Heart right ventricle (tissue), 16 donors: ENCODE results near the gene SLC35G4. TPM values are rescaled to one million over a fixed set of nuclear protein-coding genes. Genes with fewer than 3 reads are reported as not detected.

Experiments used
- ATAC-seq, 8 donors: fragments of 200-7000 bp; cut with Tn5 transposase; one replicate each; pipeline ENCODE4 v1.9.1; 2020; ENCODE audit warnings: mild to moderate bottlenecking in 8 of 8, moderate library complexity in 8 of 8, moderate number of reproducible peaks in 1 of 8
- DNase-seq, 2 donors: peaks; one replicate each; pipeline ENCODE4 v3.0.0-alpha.2; 2020
- H3K27ac ChIP-seq, 10 donors: fragments of 200-600 bp; sonication (generic) in 2 of 10; one replicate each; pipeline versions ENCODE4 v1.5.0 to v1.8.0; 2020 to 2022; ENCODE audit warnings: mild to moderate bottlenecking in 3 of 10
- H3K27me3 ChIP-seq, 7 donors: fragments of 200-600 bp; one replicate each; pipeline ENCODE4 v1.8.0; 2021 to 2022; ENCODE audit warnings: mild to moderate bottlenecking in 2 of 7
- H3K36me3 ChIP-seq, 9 donors: fragments of 200-600 bp; sonication (generic) in 1 of 9; one replicate each; pipeline versions ENCODE4 v1.5.0 to v1.8.0; 2020 to 2022; ENCODE audit warnings: mild to moderate bottlenecking in 2 of 9
- H3K4me1 ChIP-seq, 9 donors: fragments of 200-600 bp; sonication (generic) in 1 of 9; one replicate each; pipeline versions ENCODE4 v1.5.0 to v1.8.0; 2020 to 2022; ENCODE audit warnings: mild to moderate bottlenecking in 4 of 9
- H3K4me3 ChIP-seq, 10 donors: fragments of 200-600 bp; sonication (generic) in 2 of 10; one replicate each; pipeline versions ENCODE4 v1.5.0 to v1.8.0; 2020 to 2022; ENCODE audit warnings: mild to moderate bottlenecking in 7 of 10, moderate library complexity in 2 of 10
- H3K9me3 ChIP-seq, 11 donors: fragments of 200-600 bp in 10 of 11; sonication (generic) in 2 of 11; one replicate each; pipeline versions ENCODE4 v1.5.0 to v1.8.0; 2013 to 2022; ENCODE audit warnings: mild to moderate bottlenecking in 2 of 11, control low read depth in 1 of 11, moderate library complexity in 1 of 11
- CTCF ChIP-seq, 9 donors: fragments of 200-600 bp; sonication (generic) in 2 of 9; IDR thresholded peaks; one replicate each; pipeline versions ENCODE4 v1.5.0 to v1.8.0; 2021 to 2022; ENCODE audit warnings: antibody characterized with exemption in 9 of 9, mild to moderate bottlenecking in 5 of 9, moderate library complexity in 1 of 9
- WGBS, 2 donors: extraction: QIAGEN DNeasy Blood & Tissue Kit; methylation state at CpG; one replicate each; pipeline ENCODE4 v1.1.7; 2013; ENCODE audit warnings: inconsistent platforms in 1 of 2; 5-methylcytosine and 5-hydroxymethylcytosine counted together
- intact Hi-C, 10 donors: fragments of 100-400 bp; cut with DNase I; formaldehyde crosslinking; loops; one replicate each; pipeline versions ENCODE4 v1.11.1 to v1.14.2; 2022
- polyA plus RNA-seq, 2 donors: library from polyadenylated mRNA; stranded (reverse); fragments of 200-250 nt; gene quantifications; one replicate each; pipeline ENCODE4 v1.2.3, GENCODE V29; 2013
- total RNA-seq, 10 donors: library from RNA; stranded (reverse); fragmentation: NEBNext Ultra II Directional in 3 of 10; extraction: Animal tissue kit (Norgen Biotek cat#: 25700) in 3 of 10; gene quantifications; one replicate each; pipeline versions ENCODE4 v1.2.1 to v1.2.4, GENCODE V29; 2021 to 2023
- donor health status: Arrhythmogenic right ventricular cardiomyopathy.
- donor health status: ischemic (EF 13 %, LVEDD 7.1; RV severe dilation, severe dysfunction).
- donor health status: healthy with polysubstance abuse.
- donor health status: DM: no; HTN: yes; CAD: no.
- donor health status: DM: no; HTN: no; CAD: no.
- donor health status: ischemic (EF 25% LVEDD 6.9; RV normal size, moderate dysfunction).
- donor health status: ischemic (EF 25% LVEDD 5.7; RV mildly dilated, moderate dysfunction).
- donor health status: healthy.
- donor health status: DM: yes; HTN: yes; CAD: no.
- donor health status: Ischemic cardiomyopathy.
- donor health status: ischemic (EF 35%, LVEDD 5.7; RV mildly dilated, moderate dysfunction).
- donor health status: nonischemic (EF 11% LVEDD 7.7; RV severe dilation, severe dysfunction).
- donor health status: DM: yes; HTN: yes; CAD: no.
- donor health status: PGD.
- donor health status: ischemic (EF 29% LVEDD 5.4; RV normal size, mild dysfunction).
- donor health status: nonischemic (EF 23%, LVEDD 6.1; RV moderate dilation, normal function).

Gene SLC35G4
- total and polyA plus RNA-seq, 12 donors = not detected

GRCh38 chr18:11585596-11585995 lies 23.8 kb upstream of the SLC35G4 start:
- intact Hi-C loops = no loop called here
- Histone ChIP-seq H3K27me3 (peaks cover 0 to 10% (median 0%) of the 10 kb centered on the region in 7 donors), H3K4me3 (no peak overlapping the region), H3K36me3 (no peaks in the 10 kb centered on the region), H3K27ac (no peak overlapping the region), H3K4me1 (no peaks in the 10 kb centered on the region), H3K9me3 (no peaks in the 10 kb centered on the region)
- 65 to 67% methylated on average over 7 of the region's 7 CpGs for WGBS, 2 donors
- ATAC-seq (no peak), DNase-seq (no peak)
- no peak for TF ChIP-seq CTCF (IDR thresholded peaks at IDR 0.05)

- WGBS, 2 donors = 94 to 95% methylated on average over 3 of the region's 3 CpGs
- Histone ChIP-seq H3K4me1 (no peaks in the 10 kb centered on the region), H3K27me3 (peaks cover 0 to 15% (median 0%) of the 10 kb centered on the region in 7 donors), H3K36me3 (no peaks in the 10 kb centered on the region), H3K4me3 (no peak overlapping the region), H3K27ac (no peak overlapping the region), H3K9me3 (no peaks in the 10 kb centered on the region)
- intact Hi-C loops = no loop called here
- ATAC-seq (no peak), DNase-seq (no peak)
- no peak for TF ChIP-seq CTCF (IDR thresholded peaks at IDR 0.05)
Measured at GRCh38 chr18:11586896-11587295, 22.5 kb upstream of the SLC35G4 start.

- H3K27me3 ChIP-seq = peaks cover 0 to 15% (median 0%) of the 10 kb centered on the region in 7 donors
- DNase-seq (no peak), ATAC-seq (no peak)
- H3K9me3 ChIP-seq = no peaks in the 10 kb centered on the region
- TF ChIP-seq CTCF (IDR thresholded peaks at IDR 0.05) = no peak
- H3K36me3 ChIP-seq = no peaks in the 10 kb centered on the region
- H3K27ac ChIP-seq = no peak overlapping the region
- H3K4me1 ChIP-seq = no peaks in the 10 kb centered on the region
- intact Hi-C loops = no loop called here
- WGBS, 2 donors = 92 to 94% methylated on average over 2 of the region's 2 CpGs
- H3K4me3 ChIP-seq = no peak overlapping the region
Measured at GRCh38 chr18:11587432-11587831, 22.0 kb upstream of the SLC35G4 start.

- no peak for ATAC-seq
- TF ChIP-seq CTCF (IDR thresholded peaks at IDR 0.05) = no peak
- Histone ChIP-seq H3K27me3 (peaks cover 0 to 15% (median 0%) of the 10 kb centered on the region in 7 donors), H3K4me3 (no peak overlapping the region), H3K4me1 (no peaks in the 10 kb centered on the region), H3K9me3 (no peaks in the 10 kb centered on the region), H3K27ac (no peak overlapping the region), H3K36me3 (no peaks in the 10 kb centered on the region)
- intact Hi-C loops = no loop called here
- DNase-seq = no peak
- WGBS, 2 donors = 61 to 64% methylated on average over 3 of the region's 3 CpGs
Measured at GRCh38 chr18:11587846-11588245, 21.6 kb upstream of the SLC35G4 start.
